Ishikawa (cell line): ENCODE results near the gene MCU.

ENCODE experiments used
- TAF1 ChIP-seq: IDR thresholded peaks from 2 replicates; pipeline ENCODE4 v1.6.1; 2012; ENCODE audit warnings: low read depth, mild to moderate bottlenecking
- ZBTB7A ChIP-seq: IDR thresholded peaks from 2 replicates; pipeline ENCODE4 v1.6.1; 2012; ENCODE audit warnings: low read depth

DNA sequence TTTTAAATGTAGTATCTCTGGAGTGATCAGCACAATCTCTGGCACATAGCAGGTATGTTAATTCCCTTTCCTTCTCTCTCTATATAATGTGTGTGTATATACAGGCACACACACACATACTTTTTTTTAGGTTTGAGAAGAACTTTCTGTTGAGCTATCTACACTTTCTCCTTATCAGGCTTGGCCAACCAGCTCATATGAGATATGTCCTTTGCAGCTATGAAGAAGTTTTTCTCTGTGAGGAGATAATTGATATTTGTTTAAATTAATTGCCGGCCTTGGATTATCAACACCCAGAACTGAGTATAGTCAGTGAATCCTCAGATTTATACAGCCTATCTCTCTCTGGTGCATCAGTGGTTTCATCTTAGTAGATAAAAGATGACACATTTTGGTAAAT lies 2.3 kb upstream of the MCU start:
- TF ChIP-seq ZBTB7A, result no peak
- TF ChIP-seq TAF1, result no peak
